Testis (tissue), 2 donors: ENCODE data around the gene PRUNE1.

Experiments used
- POLR2A ChIP-seq: fragments of 450-650 bp; IDR thresholded peaks from one replicate; pipeline ENCODE4 v1.6.1; 2017; ENCODE audit warnings: antibody characterized with exemption, mild to moderate bottlenecking, moderate library complexity
- TF ChIP-seq, protein P1 (sequence below), 3 experiments: fragments of 450-650 bp in 2 of 3; fragments of 200-600 bp in 1 of 3; sonication (generic) in 1 of 3; IDR thresholded peaks; one replicate each; pipeline ENCODE4 v1.5.1; 2016 to 2019; ENCODE audit warnings: antibody characterized with exemption in 3 of 3, mild to moderate bottlenecking in 2 of 3, moderate library complexity in 1 of 3

DNA sequence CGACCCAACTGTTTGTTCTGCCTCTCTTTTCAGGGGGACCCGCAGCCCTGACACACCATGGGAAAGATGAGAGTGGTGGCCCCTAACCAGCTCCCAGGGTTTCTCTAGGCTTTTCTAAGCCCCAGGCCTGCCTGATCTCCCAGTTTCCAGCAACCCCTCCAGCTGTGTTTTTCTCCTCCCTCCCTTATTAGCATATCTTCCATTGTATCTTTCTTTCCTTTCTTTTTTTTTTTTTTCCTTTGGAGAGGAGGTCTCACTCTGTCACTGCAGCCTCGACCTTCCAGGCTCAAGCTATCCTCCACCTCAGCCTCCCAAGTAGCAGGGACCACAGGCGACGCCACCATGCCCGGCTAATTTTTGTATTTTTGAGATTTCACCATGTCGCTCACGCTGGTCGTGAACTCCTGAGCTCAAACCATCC lies 31.8 kb upstream of the PRUNE1 start:
- TF ChIP-seq, protein P1, sequence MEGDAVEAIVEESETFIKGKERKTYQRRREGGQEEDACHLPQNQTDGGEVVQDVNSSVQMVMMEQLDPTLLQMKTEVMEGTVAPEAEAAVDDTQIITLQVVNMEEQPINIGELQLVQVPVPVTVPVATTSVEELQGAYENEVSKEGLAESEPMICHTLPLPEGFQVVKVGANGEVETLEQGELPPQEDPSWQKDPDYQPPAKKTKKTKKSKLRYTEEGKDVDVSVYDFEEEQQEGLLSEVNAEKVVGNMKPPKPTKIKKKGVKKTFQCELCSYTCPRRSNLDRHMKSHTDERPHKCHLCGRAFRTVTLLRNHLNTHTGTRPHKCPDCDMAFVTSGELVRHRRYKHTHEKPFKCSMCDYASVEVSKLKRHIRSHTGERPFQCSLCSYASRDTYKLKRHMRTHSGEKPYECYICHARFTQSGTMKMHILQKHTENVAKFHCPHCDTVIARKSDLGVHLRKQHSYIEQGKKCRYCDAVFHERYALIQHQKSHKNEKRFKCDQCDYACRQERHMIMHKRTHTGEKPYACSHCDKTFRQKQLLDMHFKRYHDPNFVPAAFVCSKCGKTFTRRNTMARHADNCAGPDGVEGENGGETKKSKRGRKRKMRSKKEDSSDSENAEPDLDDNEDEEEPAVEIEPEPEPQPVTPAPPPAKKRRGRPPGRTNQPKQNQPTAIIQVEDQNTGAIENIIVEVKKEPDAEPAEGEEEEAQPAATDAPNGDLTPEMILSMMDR (IDR thresholded peaks at IDR 0.05) = no peak
- TF ChIP-seq POLR2A = no peak
